Neuron (in vitro differentiated cells): ENCODE data around the gene TEKT5.

Source experiments
- H2AFZ ChIP-seq: one replicate; pipeline ENCODE4 v1.6.1; 2013; ENCODE audit warnings: low read depth, mild to moderate bottlenecking, inconsistent platforms, low read length, moderate library complexity
- H3K27me3 ChIP-seq: one replicate; pipeline ENCODE4 v1.6.1; 2013; ENCODE audit warnings: low read length; ENCODE audit not compliant: insufficient read depth
- H3K36me3 ChIP-seq: one replicate; pipeline ENCODE4 v1.6.1; 2013; ENCODE audit warnings: low read length; ENCODE audit not compliant: insufficient read depth
- H3K4me1 ChIP-seq: one replicate; pipeline ENCODE4 v1.6.1; 2013; ENCODE audit warnings: low read length; ENCODE audit not compliant: insufficient read depth
- H3K4me3 ChIP-seq: 2 replicates; pipeline ENCODE4 v1.5.1; 2013; ENCODE audit warnings: mild to moderate bottlenecking, low read length, moderate library complexity
- H3K9me3 ChIP-seq: one replicate; pipeline ENCODE4 v1.6.1; 2013; ENCODE audit warnings: low read length

Gene TEKT5

GRCh38 chr16:10728003-10728887, 33.5 kb upstream of the TEKT5 start:
- Histone ChIP-seq H2AFZ (no peak overlapping the region), H3K27me3 (no peaks in the 10 kb centered on the region), H3K4me3 (no peak overlapping the region), H3K4me1 (no peaks in the 10 kb centered on the region), H3K36me3 (no peaks in the 10 kb centered on the region), H3K9me3 (peaks cover 2% of the 10 kb centered on the region)

GRCh38 chr16:10708969-10709368, 14.2 kb upstream of the TEKT5 start:
- Histone ChIP-seq H3K36me3 (no peaks in the 10 kb centered on the region), H3K4me3 (no peak overlapping the region), H3K9me3 (no peaks in the 10 kb centered on the region), H3K4me1 (no peaks in the 10 kb centered on the region), H2AFZ (no peak overlapping the region), H3K27me3 (no peaks in the 10 kb centered on the region)

- Histone ChIP-seq H3K4me3 (no peak overlapping the region), H2AFZ (no peak overlapping the region), H3K36me3 (no peaks in the 10 kb centered on the region)
Measured at GRCh38 chr16:10699756-10700155, 5.0 kb upstream of the TEKT5 start.

GRCh38 chr16:10694306-10694705, 424 bp downstream of the TEKT5 start:
- no peaks in the 10 kb centered on the region for H3K27me3 ChIP-seq
- no peaks in the 10 kb centered on the region for H3K4me1 ChIP-seq
- H3K9me3 ChIP-seq, result no peaks in the 10 kb centered on the region
- no peaks in the 10 kb centered on the region for H3K36me3 ChIP-seq
- no peak overlapping the region for H3K4me3 ChIP-seq
- no peak overlapping the region for H2AFZ ChIP-seq

More at GRCh38 chr16:10699756-10700155, 5.0 kb upstream of the TEKT5 start:
- H3K9me3 ChIP-seq, result no peaks in the 10 kb centered on the region
- H3K4me1 ChIP-seq, result no peaks in the 10 kb centered on the region
- H3K27me3 ChIP-seq, result no peaks in the 10 kb centered on the region

- H3K4me1 ChIP-seq, result no peaks in the 10 kb centered on the region
- no peak overlapping the region for H3K4me3 ChIP-seq
- H3K27me3 ChIP-seq, result no peaks in the 10 kb centered on the region
- H3K9me3 ChIP-seq, result no peaks in the 10 kb centered on the region
- no peaks in the 10 kb centered on the region for H3K36me3 ChIP-seq
- H2AFZ ChIP-seq, result no peak overlapping the region
Measured at GRCh38 chr16:10693889-10694288, 841 bp downstream of the TEKT5 start.

- Histone ChIP-seq H3K27me3 (peaks cover 2% of the 10 kb centered on the region), H2AFZ (no peak overlapping the region), H3K4me3 (no peak overlapping the region), H3K4me1 (no peaks in the 10 kb centered on the region), H3K9me3 (no peaks in the 10 kb centered on the region), H3K36me3 (no peaks in the 10 kb centered on the region)
Measured at GRCh38 chr16:10692470-10692869, 2.3 kb downstream of the TEKT5 start.

GRCh38 chr16:10688726-10689125, 6.0 kb downstream of the TEKT5 start:
- no peaks in the 10 kb centered on the region for H3K4me1 ChIP-seq
- H3K36me3 ChIP-seq, result no peaks in the 10 kb centered on the region
- H3K4me3 ChIP-seq, result no peak overlapping the region
- H3K9me3 ChIP-seq, result no peaks in the 10 kb centered on the region
- peaks cover 2% of the 10 kb centered on the region for H3K27me3 ChIP-seq
- H2AFZ ChIP-seq, result no peak overlapping the region

- peaks cover 2% of the 10 kb centered on the region for H3K27me3 ChIP-seq
- H3K36me3 ChIP-seq, result no peaks in the 10 kb centered on the region
- H2AFZ ChIP-seq, result no peak overlapping the region
- no peak overlapping the region for H3K4me3 ChIP-seq
- H3K4me1 ChIP-seq, result no peaks in the 10 kb centered on the region
- H3K9me3 ChIP-seq, result no peaks in the 10 kb centered on the region
Measured at GRCh38 chr16:10688291-10688690, 6.4 kb downstream of the TEKT5 start.

- H3K4me3 ChIP-seq, result no peak overlapping the region
- H3K4me1 ChIP-seq, result no peaks in the 10 kb centered on the region
Measured at GRCh38 chr16:10685709-10686108, 9.0 kb downstream of the TEKT5 start.

GRCh38 chr16:10684511-10685151, 10.1 kb downstream of the TEKT5 start:
- H2AFZ ChIP-seq, result no peak overlapping the region
- no peaks in the 10 kb centered on the region for H3K9me3 ChIP-seq
- peaks cover 2% of the 10 kb centered on the region for H3K27me3 ChIP-seq
- H3K36me3 ChIP-seq, result no peaks in the 10 kb centered on the region
- no peaks in the 10 kb centered on the region for H3K4me1 ChIP-seq
- no peak overlapping the region for H3K4me3 ChIP-seq

More at GRCh38 chr16:10685709-10686108, 9.0 kb downstream of the TEKT5 start:
- Histone ChIP-seq H3K36me3 (no peaks in the 10 kb centered on the region), H2AFZ (no peak overlapping the region), H3K9me3 (no peaks in the 10 kb centered on the region), H3K27me3 (peaks cover 2% of the 10 kb centered on the region)

- Histone ChIP-seq H3K27me3 (no peaks in the 10 kb centered on the region), H3K4me1 (peaks cover 6% of the 10 kb centered on the region), H2AFZ (no peak overlapping the region), H3K36me3 (no peaks in the 10 kb centered on the region), H3K9me3 (no peaks in the 10 kb centered on the region), H3K4me3 (no peak overlapping the region)
Measured at GRCh38 chr16:10683170-10683569, 11.6 kb downstream of the TEKT5 start.

GRCh38 chr16:10682604-10683003, 12.1 kb downstream of the TEKT5 start:
- no peak overlapping the region for H3K4me3 ChIP-seq
- peaks cover 6% of the 10 kb centered on the region for H3K4me1 ChIP-seq
- H3K27me3 ChIP-seq, result no peaks in the 10 kb centered on the region
- H3K9me3 ChIP-seq, result no peaks in the 10 kb centered on the region
- no peaks in the 10 kb centered on the region for H3K36me3 ChIP-seq
- H2AFZ ChIP-seq, result no peak overlapping the region
